ENCODE results near the gene RPEL1.
"Not testable (repeated sequence)": the region's sequence is repeated elsewhere in the genome, so short reads cannot be mapped to it uniquely, and the experiment has no call there.

The RPEL1 gene

GRCh38 chr10:103245587-103245986, at the start of gene RPEL1:
RPEL1 (plus strand) TSS chr10:103245887; CDS start chr10:103245997, 110 bp downstream.
- not testable (repeated sequence) for DNase-seq

GRCh38 chr10:103196516-103196915, 49.2 kb upstream of the RPEL1 start:
- no peak for DNase-seq

GRCh38 chr10:103197174-103197573, 48.5 kb upstream of the RPEL1 start:
- peak in 12 of 56 donors; percentile 2 to 54 (median 17) for DNase-seq

GRCh38 chr10:103197903-103198302, 47.8 kb upstream of the RPEL1 start:
- DNase-seq, result no peak

- no peak for DNase-seq
Observed at GRCh38 chr10:103198648-103199047, 47.0 kb upstream of the RPEL1 start.

GRCh38 chr10:103199488-103199887, 46.2 kb upstream of the RPEL1 start:
- no peak for DNase-seq

- DNase-seq, result no peak
Observed at GRCh38 chr10:103202319-103202718, 43.4 kb upstream of the RPEL1 start.

- no peak for DNase-seq
Observed at GRCh38 chr10:103203466-103203865, 42.2 kb upstream of the RPEL1 start.

GRCh38 chr10:103204353-103205255, 41.1 kb upstream of the RPEL1 start:
- DNase-seq, result peak in 10 of 56 donors; percentile 2 to 29 (median 17)

GRCh38 chr10:103205401-103205800, 40.3 kb upstream of the RPEL1 start:
- DNase-seq, result not testable (repeated sequence)

GRCh38 chr10:103206715-103207114, 39.0 kb upstream of the RPEL1 start:
- DNase-seq, result not testable (repeated sequence)

GRCh38 chr10:103207141-103207540, 38.5 kb upstream of the RPEL1 start:
- DNase-seq, result no peak

- not testable (repeated sequence) for DNase-seq
Observed at GRCh38 chr10:103207643-103208042, 38.0 kb upstream of the RPEL1 start.

GRCh38 chr10:103210262-103210661, 35.4 kb upstream of the RPEL1 start:
- DNase-seq, result not testable (repeated sequence)

GRCh38 chr10:103215601-103216000, 30.1 kb upstream of the RPEL1 start:
- no peak for DNase-seq

GRCh38 chr10:103216362-103216761, 29.3 kb upstream of the RPEL1 start:
- DNase-seq, result not testable (repeated sequence)

GRCh38 chr10:103224133-103224532, 21.6 kb upstream of the RPEL1 start:
- DNase-seq, result no peak

GRCh38 chr10:103224721-103225120, 21.0 kb upstream of the RPEL1 start:
- not testable (repeated sequence) for DNase-seq

GRCh38 chr10:103225939-103226338, 19.7 kb upstream of the RPEL1 start:
- DNase-seq, result no peak

- DNase-seq, result no peak
Observed at GRCh38 chr10:103227416-103227815, 18.3 kb upstream of the RPEL1 start.

- no peak for DNase-seq
Observed at GRCh38 chr10:103231047-103231551, 14.6 kb upstream of the RPEL1 start.

- DNase-seq, result no peak
Observed at GRCh38 chr10:103232131-103232673, 13.5 kb upstream of the RPEL1 start.

All from amygdala (tissue), 56 donors.